Stimulated activated CD8-positive, alpha-beta memory T cell treated with anti-CD3 and anti-CD28 coated beads, Interleukin-15, amount 100 ng/mL, for 48 hours (primary cell): ENCODE results near the gene SF3B6.
"Not testable (repeated sequence)": the region's sequence is repeated elsewhere in the genome, so short reads cannot be mapped to it uniquely, and the experiment has no call there.

Experiments used
- DNase-seq, 2 donors: peaks; one replicate each; pipeline ENCODE4 v3.0.0-alpha.2; 2020; ENCODE audit warnings: low read depth in 2 of 2

SF3B6 gene, protein sequence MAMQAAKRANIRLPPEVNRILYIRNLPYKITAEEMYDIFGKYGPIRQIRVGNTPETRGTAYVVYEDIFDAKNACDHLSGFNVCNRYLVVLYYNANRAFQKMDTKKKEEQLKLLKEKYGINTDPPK

GRCh38 chr2:24075915-24076848 lies at the start of gene SF3B6:
SF3B6 (minus strand) TSS chr2:24076326; CDS start chr2:24076229, 97 bp downstream.
- peak; percentile 98 to 99 for DNase-seq

DNA sequence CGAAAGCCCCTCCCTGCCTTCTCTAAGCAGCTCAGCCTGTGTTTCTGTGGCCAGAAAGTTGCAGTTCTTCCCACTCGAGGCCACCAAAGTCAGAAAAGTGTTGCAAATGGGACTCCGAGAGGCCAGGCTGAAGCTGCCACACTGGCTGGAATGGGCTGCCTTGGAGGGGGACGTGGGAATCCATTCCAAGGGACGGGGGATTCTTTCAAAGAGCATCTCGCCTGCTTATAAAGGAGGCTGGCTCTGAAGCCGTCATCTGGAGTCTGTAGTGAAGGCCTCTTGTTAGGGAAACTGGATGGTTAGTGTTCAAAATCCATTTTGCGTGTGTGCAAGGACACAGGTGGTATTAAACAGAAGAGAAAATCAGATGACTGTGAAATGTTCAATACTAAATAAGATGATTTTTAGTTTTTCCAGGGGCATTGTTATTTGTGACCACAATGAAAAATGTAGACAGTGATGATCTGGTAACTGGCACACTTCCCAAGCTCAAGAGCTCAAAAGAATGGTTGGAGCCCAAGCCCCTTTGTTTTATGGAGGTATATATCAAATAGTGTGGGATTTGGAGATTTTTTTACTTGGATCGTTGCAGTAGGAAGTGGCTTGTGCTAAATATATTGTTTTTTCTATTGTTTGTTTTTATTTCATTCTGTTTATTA lies 47.9 kb upstream of the SF3B6 start:
- no peak for DNase-seq

- DNase-seq, result peak; percentile 60 to 65
Measured at GRCh38 chr2:24123195-24123921, 47.2 kb upstream of the SF3B6 start, which contains the start of the genes FAM228B and PFN4. FAM228B (plus strand) TSS chr2:24123469; CDS start chr2:24124362, 893 bp downstream. PFN4 (minus strand) TSS chr2:24123334; CDS start chr2:24122535, 799 bp downstream.

DNA sequence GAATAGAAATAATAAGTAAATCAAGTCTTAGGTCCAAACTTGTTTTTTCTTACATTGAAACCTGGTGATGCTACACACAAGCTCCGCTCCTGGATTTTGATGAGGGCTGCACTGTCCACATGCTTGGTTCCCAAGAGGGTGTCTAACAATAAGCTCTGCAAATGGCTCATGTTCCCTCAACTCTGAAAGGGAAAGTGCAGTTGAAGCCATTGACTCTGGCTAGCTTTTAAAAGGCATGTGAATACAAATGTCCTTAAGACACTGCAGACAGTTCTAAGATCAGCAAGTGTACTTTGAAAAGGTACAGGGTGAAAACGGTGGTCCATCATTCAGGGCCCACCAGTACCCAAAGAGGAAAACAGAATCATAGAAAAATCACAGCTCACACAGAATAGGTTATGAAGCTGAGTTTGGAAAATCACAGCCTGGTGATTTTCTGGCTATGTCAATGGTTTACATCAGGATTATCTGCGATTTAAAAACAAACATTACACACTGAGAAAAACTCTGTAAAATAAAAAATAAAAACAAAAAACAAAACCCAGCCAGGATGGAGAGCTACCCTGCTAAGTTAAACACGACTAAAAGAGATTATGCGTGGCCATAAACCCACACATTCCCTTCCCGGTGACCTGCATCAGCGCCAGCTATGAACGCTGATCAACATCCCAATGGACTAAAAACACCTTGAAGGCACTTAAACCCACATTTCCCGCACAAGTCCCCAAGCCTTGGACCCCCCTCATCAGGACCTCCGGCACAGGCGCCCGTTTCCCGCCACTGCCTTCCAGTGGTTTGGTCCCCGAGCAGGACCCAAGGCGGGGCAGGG lies 46.5 kb upstream of the SF3B6 start:
- no peak for DNase-seq

GRCh38 chr2:24121469-24121868 lies 45.3 kb upstream of the SF3B6 start:
- DNase-seq, result no peak

- DNase-seq, result no peak
Measured at GRCh38 chr2:24121066-24121465, 44.9 kb upstream of the SF3B6 start.

GRCh38 chr2:24117902-24118301 lies 41.8 kb upstream of the SF3B6 start:
- no peak for DNase-seq

DNA sequence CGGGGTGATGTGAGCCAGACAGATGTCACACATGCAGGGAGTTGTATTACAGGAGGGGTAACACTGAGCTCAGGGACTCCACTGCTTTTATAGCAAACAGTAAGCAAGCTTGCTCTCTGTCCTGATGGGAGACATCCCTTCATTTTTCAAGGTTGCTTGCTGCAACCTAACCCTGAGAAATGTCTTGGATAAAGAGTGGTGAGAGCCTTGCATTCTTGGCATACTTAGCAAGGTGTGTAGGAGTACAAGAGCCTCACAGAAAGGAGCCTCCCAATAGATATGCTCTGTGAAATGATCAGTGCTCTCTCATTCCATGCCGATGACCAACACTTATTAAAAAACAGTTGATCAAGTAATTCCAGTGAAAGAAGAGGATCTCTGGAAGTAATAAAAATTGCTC lies 38.9 kb upstream of the SF3B6 start:
- DNase-seq, result no peak

DNA sequence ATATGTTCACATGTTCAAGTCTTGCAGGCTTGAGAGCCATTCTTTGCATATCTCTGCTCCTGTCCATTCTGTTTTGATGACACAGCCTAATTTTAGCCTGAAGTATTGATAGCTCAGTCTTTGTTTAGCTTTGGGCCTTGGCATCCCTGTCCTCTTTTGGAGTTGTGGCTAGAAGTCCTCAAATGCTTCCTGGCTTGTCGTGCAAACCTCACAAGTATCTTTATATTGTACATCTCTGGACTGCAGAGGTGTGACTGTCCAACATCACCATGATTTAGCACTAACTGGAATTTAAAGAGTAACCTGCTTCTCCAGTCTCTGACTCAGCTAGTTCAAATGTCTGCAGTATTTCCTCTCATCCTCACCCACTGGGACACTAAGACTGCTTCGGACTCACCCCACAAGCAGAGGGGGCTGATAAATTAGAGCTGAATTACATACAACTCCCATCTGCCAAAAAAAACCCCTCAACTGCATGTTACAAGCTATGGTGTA lies 35.3 kb upstream of the SF3B6 start:
- no peak for DNase-seq

- no peak for DNase-seq
Measured at GRCh38 chr2:24110660-24111303, 34.7 kb upstream of the SF3B6 start.

- DNase-seq, result not testable (repeated sequence)
Measured at GRCh38 chr2:24109431-24109830, 33.3 kb upstream of the SF3B6 start.

- no peak for DNase-seq
Measured at GRCh38 chr2:24107336-24107735, 31.2 kb upstream of the SF3B6 start.

- no peak for DNase-seq
Measured at GRCh38 chr2:24106786-24107185, 30.7 kb upstream of the SF3B6 start.

GRCh38 chr2:24105816-24106215 lies 29.7 kb upstream of the SF3B6 start:
- no peak for DNase-seq

GRCh38 chr2:24104906-24105305 lies 28.8 kb upstream of the SF3B6 start:
- no peak for DNase-seq

DNA sequence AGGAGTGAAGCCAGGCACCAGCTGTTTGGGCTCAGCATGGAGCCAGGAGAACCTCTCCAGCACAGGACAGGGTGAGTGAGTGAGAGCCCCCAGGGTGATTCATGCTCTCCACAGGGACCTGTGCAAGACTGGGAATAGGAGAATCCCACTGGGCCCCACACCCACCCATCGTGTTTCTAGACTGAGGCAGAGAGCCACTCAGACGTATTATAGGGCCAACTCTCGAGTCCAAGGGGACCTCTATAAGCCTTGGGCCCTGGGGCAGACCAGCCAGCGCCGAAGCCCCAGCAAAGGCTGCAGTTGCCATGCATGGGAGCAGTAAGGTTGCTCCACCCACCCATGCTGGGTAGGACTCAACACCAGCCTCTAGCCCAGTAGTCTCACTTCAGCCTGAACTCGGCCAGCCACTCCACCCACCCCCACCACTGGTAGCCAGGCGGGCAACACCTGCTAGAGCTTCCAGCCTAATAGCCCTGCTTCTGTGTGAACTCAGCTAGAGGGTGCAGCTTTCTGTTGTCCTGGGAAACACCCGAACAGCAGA lies 28.1 kb upstream of the SF3B6 start:
- DNase-seq, result no peak

GRCh38 chr2:24102677-24103076 lies 26.6 kb upstream of the SF3B6 start:
- no peak for DNase-seq

DNA sequence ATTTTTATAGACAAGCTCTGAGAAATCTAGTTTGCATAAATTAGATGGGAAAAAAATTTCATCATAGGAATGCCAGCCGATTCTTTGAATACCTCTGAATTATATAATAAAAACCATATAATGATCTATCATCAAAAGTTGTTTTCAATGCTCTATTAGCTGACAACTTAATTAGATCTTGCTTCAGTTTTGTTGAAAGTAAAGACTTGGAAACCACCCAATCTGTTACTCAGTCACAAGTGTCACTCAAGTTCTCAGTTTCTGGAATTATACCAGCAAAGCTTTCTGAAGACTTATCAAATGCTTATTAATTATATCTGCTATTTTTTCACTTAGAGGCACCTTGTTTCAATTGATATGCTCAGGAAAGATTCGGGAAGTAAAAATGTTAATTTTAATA lies 25.9 kb upstream of the SF3B6 start:
- no peak for DNase-seq

- DNase-seq, result not testable (repeated sequence)
Measured at GRCh38 chr2:24100732-24101131, 24.6 kb upstream of the SF3B6 start.

- not testable (repeated sequence) for DNase-seq
Measured at GRCh38 chr2:24095171-24095677, 19.1 kb upstream of the SF3B6 start.
